Mucosa of descending colon (tissue), 3 donors: ENCODE data around the gene CSAD. TPM values are rescaled to one million over a fixed set of nuclear protein-coding genes. Genes with fewer than 3 reads are reported as not detected.
"Not testable (repeated sequence)": the region's sequence is repeated elsewhere in the genome, so short reads cannot be mapped to it uniquely, and the experiment has no call there.

Source experiments
- ATAC-seq: fragments of 200-7000 bp; cut with Tn5 transposase; one replicate; pipeline ENCODE4 v1.9.1; 2020; ENCODE audit warnings: mild to moderate bottlenecking, moderate library complexity
- DNase-seq, 3 donors: peaks; one replicate each; pipeline ENCODE4 v3.0.0-alpha.2; 2020
- H3K36me3 ChIP-seq: fragments of 200-600 bp; one replicate; pipeline ENCODE4 v1.8.0; 2021; ENCODE audit warnings: low read depth, mild to moderate bottlenecking
- H3K4me1 ChIP-seq: fragments of 200-600 bp; one replicate; pipeline ENCODE4 v1.8.0; 2021; ENCODE audit warnings: low read depth, mild to moderate bottlenecking
- H3K4me3 ChIP-seq: fragments of 200-600 bp; one replicate; pipeline ENCODE4 v1.8.0; 2021; ENCODE audit warnings: mild to moderate bottlenecking
- H3K9me3 ChIP-seq: fragments of 200-600 bp; one replicate; pipeline ENCODE4 v1.8.0; 2021; ENCODE audit warnings: mild to moderate bottlenecking
- CTCF ChIP-seq: fragments of 200-600 bp; IDR thresholded peaks from one replicate; pipeline ENCODE4 v1.8.0; 2022; ENCODE audit warnings: antibody characterized with exemption, mild to moderate bottlenecking
- intact Hi-C, 2 donors: fragments of 100-400 bp; cut with DNase I in 1 of 2; cut with micrococcal nuclease in 1 of 2; formaldehyde crosslinking; loops; one replicate each; pipeline versions ENCODE4 v1.11.0 to v1.11.1; 2022; cut with DNase I, micrococcal nuclease
- total RNA-seq, 3 donors: library from RNA; stranded (reverse); fragmentation: NEBNext Ultra II Directional in 2 of 3; extraction: Animal tissue kit (Norgen Biotek cat#: 25700) in 2 of 3; gene quantifications; one replicate each; pipeline versions ENCODE4 v1.2.1 to v1.2.4, GENCODE V29; 2021 to 2023
- donor health status: DM: no; HTN: no; CAD: no; lungs with moderate emphysema.
- donor health status: DM: no; HTN: no; CAD: no.
- donor health status: DM: no; HTN: yes; CAD: no.

Gene CSAD
- total RNA-seq, 3 donors from 2014 or later: 23.4 to 44.4 (median 38.7) TPM

GRCh38 chr12:53170876-53171724, 9.6 kb downstream of the CSAD start:
- Histone ChIP-seq H3K4me1 (peaks cover 7% of the 10 kb centered on the region), H3K36me3 (no peaks in the 10 kb centered on the region), H3K4me3 (no peak overlapping the region), H3K9me3 (no peaks in the 10 kb centered on the region)
- DNase-seq (no peak), ATAC-seq (no peak)
- intact Hi-C loops: no loop called here
- no peak for TF ChIP-seq CTCF

- TF ChIP-seq CTCF: no peak
- Histone ChIP-seq H3K4me1 (peaks cover 4% of the 10 kb centered on the region), H3K9me3 (no peaks in the 10 kb centered on the region), H3K36me3 (no peaks in the 10 kb centered on the region), H3K4me3 (no peak overlapping the region)
- ATAC-seq (no peak), DNase-seq (no peak)
- intact Hi-C loops: no loop called here
These were observed 10.5 kb downstream of the CSAD start for GRCh38 chr12:53170215-53170614.

- no peaks in the 10 kb centered on the region for H3K36me3 ChIP-seq
- H3K9me3 ChIP-seq: no peaks in the 10 kb centered on the region
- intact Hi-C loops: no loop called here
- TF ChIP-seq CTCF: no peak
- ATAC-seq: no peak
- no peak for DNase-seq
- no peaks in the 10 kb centered on the region for H3K4me1 ChIP-seq
- H3K4me3 ChIP-seq: no peak overlapping the region
These were observed 11.1 kb downstream of the CSAD start for GRCh38 chr12:53169644-53170043.

- Histone ChIP-seq H3K9me3 (no peaks in the 10 kb centered on the region), H3K36me3 (no peaks in the 10 kb centered on the region), H3K4me3 (no peak overlapping the region), H3K4me1 (no peaks in the 10 kb centered on the region)
- ATAC-seq: no peak
- DNase-seq: no peak
- TF ChIP-seq CTCF: no peak
- intact Hi-C loops: no loop called here
These were observed 13.9 kb downstream of the CSAD start for GRCh38 chr12:53166837-53167236.

GRCh38 chr12:53163008-53163407, 17.7 kb downstream of the CSAD start:
- not testable (repeated sequence) for H3K36me3 ChIP-seq, DNase-seq, H3K9me3 ChIP-seq, H3K4me1 ChIP-seq, ATAC-seq, H3K4me3 ChIP-seq
- intact Hi-C loops: loop anchor here in 1 of 2 donors (5.0 kb wide), 1 partner anchor 34 kb away; no protein-coding TSS in a partner anchor

GRCh38 chr12:53161119-53161911, 19.4 kb downstream of the CSAD start:
- H3K9me3 ChIP-seq: no peaks in the 10 kb centered on the region
- no peaks in the 10 kb centered on the region for H3K4me1 ChIP-seq
- no peak for TF ChIP-seq CTCF
- DNase-seq (no peak), ATAC-seq (no peak)
- intact Hi-C loops: loop anchor here in 1 of 2 donors (5.0 kb wide), 1 partner anchor 36 kb away; no protein-coding TSS in a partner anchor
- no peak overlapping the region for H3K4me3 ChIP-seq
- H3K36me3 ChIP-seq: no peaks in the 10 kb centered on the region
